BE2C (cell line): ENCODE measurements around the gene DCDC2C.

Experiments used
- DNase-seq: peaks from one replicate; pipeline ENCODE4 v3.0.0-alpha.2; 2020
- H3K27me3 ChIP-seq: fragments of 250-450 bp; sonication (Bioruptor Pico); 2 replicates; pipeline ENCODE4 v1.5.1; 2020; ENCODE audit warnings: mild to moderate bottlenecking
- H3K36me3 ChIP-seq: fragments of 250-450 bp; sonication (Bioruptor Pico); 2 replicates; pipeline ENCODE4 v1.5.1; 2020; ENCODE audit warnings: mild to moderate bottlenecking
- H3K4me1 ChIP-seq: fragments of 250-450 bp; sonication (Bioruptor Pico); 2 replicates; pipeline ENCODE4 v1.5.1; 2020
- H3K4me3 ChIP-seq: 2 replicates; pipeline ENCODE4 v1.5.1; 2011; ENCODE audit warnings: low read depth, low read length
- H3K9me3 ChIP-seq: fragments of 250-450 bp; sonication (Bioruptor Pico); 2 replicates; pipeline ENCODE4 v1.5.1; 2020
- TF ChIP-seq, protein P1 (sequence below): IDR thresholded peaks from 2 replicates; pipeline ENCODE4 v1.5.1; 2012; ENCODE audit warnings: mild to moderate bottlenecking, low read depth, low read length

The DCDC2C gene

GRCh38 chr2:3709225-3709624, 5.8 kb downstream of the DCDC2C start:
- Histone ChIP-seq H3K4me1 (no peaks in the 10 kb centered on the region; the same call in 1 of the 2 replicates), H3K9me3 (peaks cover 8% of the 10 kb centered on the region; the same call in 1 of the 2 replicates), H3K27me3 (no peaks in the 10 kb centered on the region), H3K4me3 (no peak overlapping the region), H3K36me3 (no peaks in the 10 kb centered on the region)
- TF ChIP-seq, protein P1, sequence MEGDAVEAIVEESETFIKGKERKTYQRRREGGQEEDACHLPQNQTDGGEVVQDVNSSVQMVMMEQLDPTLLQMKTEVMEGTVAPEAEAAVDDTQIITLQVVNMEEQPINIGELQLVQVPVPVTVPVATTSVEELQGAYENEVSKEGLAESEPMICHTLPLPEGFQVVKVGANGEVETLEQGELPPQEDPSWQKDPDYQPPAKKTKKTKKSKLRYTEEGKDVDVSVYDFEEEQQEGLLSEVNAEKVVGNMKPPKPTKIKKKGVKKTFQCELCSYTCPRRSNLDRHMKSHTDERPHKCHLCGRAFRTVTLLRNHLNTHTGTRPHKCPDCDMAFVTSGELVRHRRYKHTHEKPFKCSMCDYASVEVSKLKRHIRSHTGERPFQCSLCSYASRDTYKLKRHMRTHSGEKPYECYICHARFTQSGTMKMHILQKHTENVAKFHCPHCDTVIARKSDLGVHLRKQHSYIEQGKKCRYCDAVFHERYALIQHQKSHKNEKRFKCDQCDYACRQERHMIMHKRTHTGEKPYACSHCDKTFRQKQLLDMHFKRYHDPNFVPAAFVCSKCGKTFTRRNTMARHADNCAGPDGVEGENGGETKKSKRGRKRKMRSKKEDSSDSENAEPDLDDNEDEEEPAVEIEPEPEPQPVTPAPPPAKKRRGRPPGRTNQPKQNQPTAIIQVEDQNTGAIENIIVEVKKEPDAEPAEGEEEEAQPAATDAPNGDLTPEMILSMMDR, result no peak
- no peak for DNase-seq

DNA sequence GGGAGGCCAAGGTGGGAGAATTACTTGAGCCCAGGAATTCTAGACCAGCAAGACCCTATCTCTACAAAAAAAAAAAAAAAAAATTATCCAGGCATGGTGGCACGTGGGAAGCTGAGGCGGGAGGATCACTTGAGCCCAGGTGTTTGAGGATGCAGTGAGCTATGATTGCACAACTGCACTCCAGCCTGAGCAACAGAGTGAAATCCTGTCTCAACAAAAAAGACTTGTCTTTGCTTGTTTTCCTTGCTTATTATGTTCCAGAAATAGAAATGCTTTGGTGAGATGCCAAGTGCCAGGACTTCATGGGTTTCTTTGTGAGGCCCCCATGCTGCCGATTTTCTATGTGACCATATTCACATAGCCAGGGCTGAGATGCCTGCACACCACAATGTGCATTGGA, 9.0 kb downstream of the DCDC2C start:
- Histone ChIP-seq H3K4me1 (no peaks in the 10 kb centered on the region), H3K9me3 (peaks cover 8% of the 10 kb centered on the region; the same call in 1 of the 2 replicates), H3K4me3 (no peak overlapping the region), H3K27me3 (no peaks in the 10 kb centered on the region), H3K36me3 (no peaks in the 10 kb centered on the region)
- no peak for DNase-seq
- TF ChIP-seq, protein P1, result no peak

DNA sequence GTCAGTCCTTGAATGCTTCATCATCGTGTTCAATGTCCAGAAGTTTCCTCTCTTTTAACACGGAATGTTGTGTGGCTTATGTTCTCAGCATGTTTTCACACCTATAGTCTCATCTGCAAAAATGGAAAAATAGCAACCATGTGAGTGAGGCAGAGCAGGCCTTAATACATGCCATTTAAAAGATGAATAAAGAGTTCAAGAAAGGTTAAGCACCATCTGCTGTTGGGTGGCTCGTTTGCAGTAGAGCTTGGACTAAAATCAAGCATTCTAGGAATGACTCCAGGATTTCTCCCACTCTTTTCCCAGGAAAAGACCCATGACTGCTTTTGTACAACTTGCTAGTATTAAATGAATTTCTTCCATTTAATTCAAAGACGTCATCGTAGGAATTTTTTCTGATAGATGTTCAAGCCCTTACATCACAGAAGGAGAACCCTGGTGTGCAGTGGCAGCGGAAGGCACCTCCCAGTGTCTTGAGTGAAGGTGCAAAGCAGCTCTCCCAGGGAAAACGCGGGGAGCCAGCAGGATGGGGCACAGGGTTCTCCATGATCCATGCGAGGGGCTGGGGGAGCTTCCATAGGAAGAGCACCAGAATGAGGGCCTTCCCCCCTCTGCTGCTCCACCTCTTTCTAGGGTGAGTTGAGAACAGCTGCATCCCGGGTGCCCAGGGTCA, 9.6 kb downstream of the DCDC2C start:
- H3K27me3 ChIP-seq, result no peaks in the 10 kb centered on the region
- TF ChIP-seq, protein P1, result no peak
- no peak for DNase-seq

GRCh38 chr2:3718679-3719078, 15.3 kb downstream of the DCDC2C start:
- Histone ChIP-seq H3K4me1 (no peaks in the 10 kb centered on the region), H3K9me3 (no peaks in the 10 kb centered on the region), H3K36me3 (no peaks in the 10 kb centered on the region), H3K4me3 (no peak overlapping the region), H3K27me3 (peaks cover 3% of the 10 kb centered on the region; the same call in 1 of the 2 replicates)
- TF ChIP-seq, protein P1, result no peak
- no peak for DNase-seq

More for the DNA sequence above, 9.6 kb downstream of the DCDC2C start:
- no peaks in the 10 kb centered on the region for H3K36me3 ChIP-seq
- H3K4me1 ChIP-seq, result no peaks in the 10 kb centered on the region
- H3K9me3 ChIP-seq, result peaks cover 8% of the 10 kb centered on the region; the same call in 1 of the 2 replicates
- H3K4me3 ChIP-seq, result no peak overlapping the region

DNA sequence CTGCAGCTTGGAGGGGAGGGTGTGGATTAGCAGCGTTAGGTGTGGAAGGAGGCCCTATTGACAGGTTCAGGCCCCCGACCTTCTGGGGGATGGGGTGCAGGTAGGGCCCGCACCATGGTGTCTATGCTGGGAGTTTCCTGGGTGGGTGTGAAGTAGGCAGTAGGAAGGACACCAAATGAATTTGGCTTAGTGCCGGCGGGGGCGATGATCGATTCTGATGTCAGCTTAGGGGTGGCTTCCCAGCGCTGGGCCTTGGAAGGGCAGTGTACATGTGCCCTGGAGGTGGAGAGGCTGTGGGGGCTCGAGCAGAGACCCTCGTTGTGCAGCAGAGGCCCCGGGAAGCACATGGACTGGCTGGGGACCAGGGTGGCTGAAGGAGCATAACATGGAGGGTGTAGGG, 21.6 kb downstream of the DCDC2C start:
- Histone ChIP-seq H3K9me3 (no peaks in the 10 kb centered on the region), H3K36me3 (no peaks in the 10 kb centered on the region), H3K27me3 (peaks cover 3% of the 10 kb centered on the region), H3K4me3 (no peak overlapping the region), H3K4me1 (no peaks in the 10 kb centered on the region)
- TF ChIP-seq, protein P1, result no peak
- no peak for DNase-seq

- TF ChIP-seq, protein P1, result no peak
- Histone ChIP-seq H3K27me3 (peaks cover 3% of the 10 kb centered on the region), H3K4me1 (no peaks in the 10 kb centered on the region), H3K36me3 (no peaks in the 10 kb centered on the region), H3K4me3 (no peak overlapping the region), H3K9me3 (no peaks in the 10 kb centered on the region)
- DNase-seq, result no peak
Observed at GRCh38 chr2:3725458-3726250, 22.3 kb downstream of the DCDC2C start.
